GM19193 (cell line): ENCODE measurements around the gene AUTS2.

Experiments
- POLR2A ChIP-seq: IDR thresholded peaks from 4 replicates; pipeline ENCODE4 v1.6.1; 2011; ENCODE audit not compliant: insufficient read depth, insufficient read length; ENCODE audit errors: extremely low read depth

Gene AUTS2

GRCh38 chr7:70523249-70523988, 925.1 kb downstream of the AUTS2 start:
- TF ChIP-seq POLR2A, result no peak

- no peak for TF ChIP-seq POLR2A
These were observed 925.7 kb downstream of the AUTS2 start for GRCh38 chr7:70523989-70524351.

GRCh38 chr7:70525991-70526390, 927.7 kb downstream of the AUTS2 start:
- TF ChIP-seq POLR2A, result no peak

GRCh38 chr7:70527520-70528115, 929.3 kb downstream of the AUTS2 start:
- TF ChIP-seq POLR2A, result no peak

GRCh38 chr7:70529436-70529835, 931.2 kb downstream of the AUTS2 start:
- no peak for TF ChIP-seq POLR2A

- TF ChIP-seq POLR2A, result no peak
These were observed 931.8 kb downstream of the AUTS2 start for GRCh38 chr7:70529914-70530585.

GRCh38 chr7:70533614-70534013, 935.3 kb downstream of the AUTS2 start:
- no peak for TF ChIP-seq POLR2A

- no peak for TF ChIP-seq POLR2A
These were observed 940.9 kb downstream of the AUTS2 start for GRCh38 chr7:70539205-70539604.

- no peak for TF ChIP-seq POLR2A
These were observed 941.3 kb downstream of the AUTS2 start for GRCh38 chr7:70539617-70540016.

GRCh38 chr7:70540641-70541040, 942.4 kb downstream of the AUTS2 start:
- TF ChIP-seq POLR2A, result no peak

GRCh38 chr7:70542750-70543376, 944.6 kb downstream of the AUTS2 start:
- no peak for TF ChIP-seq POLR2A

GRCh38 chr7:70544016-70544415, 945.7 kb downstream of the AUTS2 start:
- TF ChIP-seq POLR2A, result no peak

- TF ChIP-seq POLR2A, result no peak
These were observed 946.9 kb downstream of the AUTS2 start for GRCh38 chr7:70545214-70545613.

- no peak for TF ChIP-seq POLR2A
These were observed 953.9 kb downstream of the AUTS2 start for GRCh38 chr7:70552141-70552540.

- no peak for TF ChIP-seq POLR2A
These were observed 955.1 kb downstream of the AUTS2 start for GRCh38 chr7:70553364-70553763.
